Measurements from ENCODE around the gene KCNK3.
A peak's percentile ranks its signal among the peaks of the same experiment; 100 is the strongest.

The KCNK3 gene

GRCh38 chr2:26767129-26767528 lies 74.6 kb downstream of the KCNK3 start:
- H3K4me3 ChIP-seq (ENCODE audit: low read depth, low read length), result no peak overlapping the region
- no peak for DNase-seq (ENCODE audit: low read depth)

GRCh38 chr2:26767894-26768487 lies 75.5 kb downstream of the KCNK3 start:
- no peak overlapping the region for H3K4me3 ChIP-seq (ENCODE audit: low read depth, low read length)
- DNase-seq (ENCODE audit: low read depth), result no peak

- H3K4me3 ChIP-seq (ENCODE audit: low read depth, low read length), result no peak overlapping the region
- DNase-seq (ENCODE audit: low read depth), result no peak
Observed at GRCh38 chr2:26768759-26769088, 76.2 kb downstream of the KCNK3 start.

- no peak overlapping the region for H3K4me3 ChIP-seq (ENCODE audit: low read depth, low read length)
- DNase-seq (ENCODE audit: low read depth), result no peak
Observed at GRCh38 chr2:26769089-26769761, 76.7 kb downstream of the KCNK3 start.

GRCh38 chr2:26770986-26771586 lies 78.6 kb downstream of the KCNK3 start:
- DNase-seq (ENCODE audit: low read depth), result peak; percentile 63

GRCh38 chr2:26772064-26773001 lies 79.8 kb downstream of the KCNK3 start:
- DNase-seq (ENCODE audit: low read depth), result peak; percentile 42
- H3K4me3 ChIP-seq (ENCODE audit: low read depth, low read length), result no peak overlapping the region

More at GRCh38 chr2:26770986-26771586, 78.6 kb downstream of the KCNK3 start:
- H3K4me3 ChIP-seq (ENCODE audit: low read depth, low read length), result no peak overlapping the region

- no peak for DNase-seq (ENCODE audit: low read depth)
- no peak overlapping the region for H3K4me3 ChIP-seq (ENCODE audit: low read depth, low read length)
Observed at GRCh38 chr2:26776195-26776800, 83.8 kb downstream of the KCNK3 start.

- H3K4me3 ChIP-seq (ENCODE audit: low read depth, low read length), result no peak overlapping the region
- DNase-seq (ENCODE audit: low read depth), result no peak
Observed at GRCh38 chr2:26778098-26778497, 85.6 kb downstream of the KCNK3 start.

GRCh38 chr2:26778507-26778906 lies 86.0 kb downstream of the KCNK3 start:
- H3K4me3 ChIP-seq (ENCODE audit: low read depth, low read length), result no peak overlapping the region
- no peak for DNase-seq (ENCODE audit: low read depth)

GRCh38 chr2:26780203-26780760 lies 87.8 kb downstream of the KCNK3 start:
- no peak for DNase-seq (ENCODE audit: low read depth)
- H3K4me3 ChIP-seq (ENCODE audit: low read depth, low read length), result no peak overlapping the region

All from skeletal muscle cell (primary cell).